AG04449 (cell line): Measurements from ENCODE around the gene ALCAM.
"Not testable (repeated sequence)": the region's sequence is repeated elsewhere in the genome, so short reads cannot be mapped to it uniquely, and the experiment has no call there.

Experiments used
- CTCF ChIA-PET: fragments of 350-600 bp; formaldehyde crosslinking; extraction: SDS; loops from one replicate; lab custom pipeline; 2021; ENCODE audit warnings: antibody characterized with exemption; lab: Yijun Ruan, JAX
- POLR2A ChIA-PET: fragments of 400-600, 350-600 bp; formaldehyde crosslinking; extraction: SDS; loops from one replicate; lab custom pipeline; 2020; ENCODE audit warnings: antibody characterized with exemption, inconsistent platforms; lab: Yijun Ruan, JAX
- DNase-seq: peaks from one replicate; pipeline ENCODE4 v3.0.0-alpha.2; 2010; ENCODE audit warnings: low read depth, low spot score
- H3K4me3 ChIP-seq: 2 replicates; pipeline ENCODE4 v1.5.1; 2011; ENCODE audit warnings: low read depth, mild to moderate bottlenecking, control low read depth, low read length
- TF ChIP-seq, protein P1 (sequence below): IDR thresholded peaks from one replicate; pipeline ENCODE4 v1.5.1; 2011; ENCODE audit warnings: mild to moderate bottlenecking, moderate library complexity, low read length, control low read depth, inconsistent platforms; ENCODE audit not compliant: insufficient read depth; ENCODE audit errors: missing control alignments

The ALCAM gene

DNA sequence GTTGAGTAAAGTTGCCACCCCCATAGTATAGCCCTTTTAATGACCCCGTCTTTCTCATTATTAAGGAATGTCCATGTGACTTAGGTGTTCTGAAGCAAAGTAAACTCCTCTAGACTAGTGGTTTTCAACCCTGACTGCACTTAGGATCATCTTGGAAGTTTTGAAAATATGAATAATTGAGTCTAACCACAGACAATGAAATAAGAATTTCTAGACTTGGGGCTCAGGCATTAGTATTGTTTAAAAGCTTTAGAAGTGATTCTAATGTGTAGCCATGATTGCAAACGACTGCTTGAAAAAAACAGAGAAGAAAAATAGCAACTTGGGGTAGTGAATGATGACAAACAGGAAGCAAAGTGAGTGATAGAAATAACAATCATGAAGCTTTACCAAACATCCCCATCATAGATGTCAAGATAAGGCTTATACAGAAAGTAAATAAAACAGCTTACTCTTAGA, 35.0 kb downstream of the ALCAM start:
- POLR2A ChIA-PET = interaction anchor here (0.5 kb wide), 1 partner anchor 72 kb away, joined by 3 read pairs; no protein-coding TSS in a partner anchor

DNA sequence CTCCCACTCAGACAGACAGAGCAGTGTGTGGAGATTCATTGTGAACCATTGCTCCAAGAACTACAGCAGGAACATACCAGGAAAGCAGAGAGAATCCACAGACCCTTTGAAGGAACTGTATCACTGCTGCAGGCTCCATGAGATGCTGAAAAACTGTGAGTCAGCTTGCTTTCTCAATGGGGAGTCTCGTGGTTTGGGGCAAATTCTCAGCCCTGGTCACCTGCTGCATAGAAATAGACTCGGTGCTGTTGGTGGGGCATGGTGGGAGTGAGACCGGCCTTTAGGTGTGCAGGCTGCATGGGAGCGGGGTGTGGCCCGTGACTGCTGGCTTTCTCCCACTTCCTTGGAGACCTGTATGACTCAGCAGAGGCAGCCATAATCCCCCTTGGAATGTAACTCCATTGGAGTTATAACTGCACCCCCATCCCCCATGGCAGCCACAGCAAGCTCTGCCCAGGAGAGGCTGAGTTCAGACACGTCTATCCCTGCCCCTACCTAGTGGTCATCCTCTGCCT, 35.6 kb downstream of the ALCAM start:
- POLR2A ChIA-PET = no interaction called here
- CTCF ChIA-PET = interaction anchor here (0.9 to 1.7 kb wide), 3 partner anchors 9 to 15 kb away, joined by 3 to 5 read pairs (median 5); no protein-coding TSS in a partner anchor
- TF ChIP-seq, protein P1, sequence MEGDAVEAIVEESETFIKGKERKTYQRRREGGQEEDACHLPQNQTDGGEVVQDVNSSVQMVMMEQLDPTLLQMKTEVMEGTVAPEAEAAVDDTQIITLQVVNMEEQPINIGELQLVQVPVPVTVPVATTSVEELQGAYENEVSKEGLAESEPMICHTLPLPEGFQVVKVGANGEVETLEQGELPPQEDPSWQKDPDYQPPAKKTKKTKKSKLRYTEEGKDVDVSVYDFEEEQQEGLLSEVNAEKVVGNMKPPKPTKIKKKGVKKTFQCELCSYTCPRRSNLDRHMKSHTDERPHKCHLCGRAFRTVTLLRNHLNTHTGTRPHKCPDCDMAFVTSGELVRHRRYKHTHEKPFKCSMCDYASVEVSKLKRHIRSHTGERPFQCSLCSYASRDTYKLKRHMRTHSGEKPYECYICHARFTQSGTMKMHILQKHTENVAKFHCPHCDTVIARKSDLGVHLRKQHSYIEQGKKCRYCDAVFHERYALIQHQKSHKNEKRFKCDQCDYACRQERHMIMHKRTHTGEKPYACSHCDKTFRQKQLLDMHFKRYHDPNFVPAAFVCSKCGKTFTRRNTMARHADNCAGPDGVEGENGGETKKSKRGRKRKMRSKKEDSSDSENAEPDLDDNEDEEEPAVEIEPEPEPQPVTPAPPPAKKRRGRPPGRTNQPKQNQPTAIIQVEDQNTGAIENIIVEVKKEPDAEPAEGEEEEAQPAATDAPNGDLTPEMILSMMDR = no peak
- no peak overlapping the region for H3K4me3 ChIP-seq
- no peak for DNase-seq

More for the DNA sequence above, 35.0 kb downstream of the ALCAM start:
- DNase-seq = no peak
- CTCF ChIA-PET = interaction anchor here (0.9 to 1.7 kb wide), 3 partner anchors 9 to 15 kb away, joined by 3 to 5 read pairs (median 5); no protein-coding TSS in a partner anchor
- TF ChIP-seq, protein P1 = no peak
- H3K4me3 ChIP-seq = no peak overlapping the region

DNA sequence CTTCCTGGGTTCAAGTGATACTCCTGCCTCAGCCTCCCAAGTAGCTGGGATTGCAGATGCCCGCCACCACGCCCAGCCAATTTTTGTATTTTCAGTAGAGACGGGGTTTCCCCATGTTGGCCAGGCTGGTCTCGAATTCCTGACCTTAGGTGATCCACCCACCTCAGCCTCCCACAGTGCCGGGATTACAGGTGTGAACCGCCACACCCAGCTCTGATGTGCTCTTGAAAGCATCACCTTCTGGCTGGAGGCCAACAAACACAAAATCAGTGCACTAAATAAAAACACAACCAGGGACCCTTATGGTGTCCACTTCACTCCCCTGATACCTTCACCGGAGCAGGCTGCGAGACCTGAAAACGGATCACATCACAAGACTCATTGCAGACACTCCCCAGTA, 36.3 kb downstream of the ALCAM start:
- DNase-seq, POLR2A ChIA-PET, H3K4me3 ChIP-seq: not testable (repeated sequence)
- CTCF ChIA-PET = interaction anchor here (1.7 kb wide), 1 partner anchor 12 kb away, joined by 5 read pairs; no protein-coding TSS in a partner anchor

DNA sequence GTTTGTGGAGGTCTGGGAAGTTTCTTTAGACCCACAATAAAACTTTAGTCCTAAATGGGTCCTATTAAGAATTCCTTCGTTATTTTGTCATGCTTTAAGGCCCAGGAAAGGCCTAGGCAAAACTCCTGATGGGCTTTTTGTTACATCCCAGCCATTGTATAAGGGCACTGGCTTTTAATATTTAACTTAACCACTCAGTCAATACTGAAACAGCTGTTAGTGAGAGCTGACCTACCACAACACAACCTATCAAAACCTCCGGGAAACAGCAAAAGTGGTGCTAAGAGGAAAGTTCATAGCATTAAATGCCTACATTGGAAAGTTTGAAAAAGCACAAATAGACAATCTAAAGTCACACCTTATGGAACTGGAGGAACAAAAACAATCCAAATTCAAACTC, 39.6 kb downstream of the ALCAM start:
- no peak overlapping the region for H3K4me3 ChIP-seq
- ChIA-PET POLR2A (no interaction called here), CTCF (interaction anchor here (1.0 kb wide), 1 partner anchor 9 kb away, joined by 3 read pairs; no protein-coding TSS in a partner anchor)
- no peak for DNase-seq
- TF ChIP-seq, protein P1 = no peak

DNA sequence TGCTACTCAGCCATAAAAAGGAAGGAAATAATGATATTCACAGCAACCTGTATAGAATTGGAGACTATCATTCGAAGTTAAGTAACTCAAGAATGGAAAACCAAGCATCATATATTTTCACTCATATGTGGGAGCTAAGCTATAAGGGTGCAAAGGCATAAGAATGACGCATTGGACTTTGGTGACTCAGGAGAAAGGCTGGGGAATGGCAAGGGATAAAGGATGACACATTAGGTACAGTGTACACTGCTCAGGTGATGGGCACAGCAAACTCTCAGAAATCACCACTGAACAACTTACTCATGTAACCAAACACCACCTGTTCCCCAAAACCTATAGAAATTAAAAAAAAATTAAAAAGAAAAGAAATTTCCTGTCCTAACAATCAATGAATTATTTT, 42.7 kb downstream of the ALCAM start:
- DNase-seq = no peak
- POLR2A ChIA-PET = no interaction called here
- TF ChIP-seq, protein P1 = no peak
- CTCF ChIA-PET = no interaction called here
- H3K4me3 ChIP-seq = no peak overlapping the region

DNA sequence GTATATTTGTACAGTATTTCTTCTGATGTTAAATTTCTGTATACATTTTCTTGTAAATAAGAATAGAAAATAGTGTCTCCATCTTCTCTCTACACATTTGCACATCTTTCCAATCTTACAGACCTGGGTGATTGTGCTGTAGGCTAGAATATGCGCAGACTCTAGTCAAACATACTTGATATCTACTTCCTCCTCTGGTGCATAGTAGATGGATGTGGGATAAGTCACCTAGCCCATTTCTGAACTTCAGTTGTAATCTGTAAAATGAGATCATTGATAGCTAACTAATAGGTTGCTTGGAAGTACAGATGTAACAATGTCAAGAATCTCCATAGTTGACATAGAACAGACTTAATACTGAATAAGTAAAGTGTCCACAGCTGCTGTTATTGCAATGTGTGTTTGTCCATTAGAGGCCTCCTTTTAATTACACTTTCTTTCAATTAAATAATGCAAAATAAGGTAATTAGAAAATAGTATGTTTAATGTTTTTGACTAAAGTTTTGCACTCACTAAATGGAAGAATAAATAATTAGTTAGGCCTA, 46.7 kb downstream of the ALCAM start:
- no peak overlapping the region for H3K4me3 ChIP-seq
- DNase-seq = no peak
- TF ChIP-seq, protein P1 = no peak
- ChIA-PET CTCF (no interaction called here), POLR2A (no interaction called here)
